ENCODE measurements around the gene EPGN.
"Not testable (repeated sequence)": the region's sequence is repeated elsewhere in the genome, so short reads cannot be mapped to it uniquely, and the experiment has no call there.

The EPGN gene

GRCh38 chr4:74311696-74312313, 3.5 kb downstream of the EPGN start:
- DNase-seq, result no peak

- DNase-seq, result no peak
Measured at GRCh38 chr4:74314329-74314728, 6.1 kb downstream of the EPGN start.

GRCh38 chr4:74314944-74315343, 6.7 kb downstream of the EPGN start:
- DNase-seq, result no peak

GRCh38 chr4:74315376-74315775, 7.1 kb downstream of the EPGN start:
- no peak for DNase-seq

- DNase-seq, result no peak
Measured at GRCh38 chr4:74316397-74316796, 8.1 kb downstream of the EPGN start.

- DNase-seq, result no peak
Measured at GRCh38 chr4:74317616-74318246, 9.5 kb downstream of the EPGN start.

GRCh38 chr4:74318276-74318675, 10.0 kb downstream of the EPGN start:
- DNase-seq, result no peak

GRCh38 chr4:74319470-74319869, 11.2 kb downstream of the EPGN start:
- DNase-seq, result no peak

- peak; percentile 18 for DNase-seq
Measured at GRCh38 chr4:74320559-74321118, 12.4 kb downstream of the EPGN start.

- no peak for DNase-seq
Measured at GRCh38 chr4:74322301-74322700, 14.0 kb downstream of the EPGN start.

GRCh38 chr4:74323663-74324062, 15.4 kb downstream of the EPGN start:
- no peak for DNase-seq

- DNase-seq, result no peak
Measured at GRCh38 chr4:74324262-74324661, 16.0 kb downstream of the EPGN start.

GRCh38 chr4:74325886-74326285, 17.6 kb downstream of the EPGN start:
- DNase-seq, result no peak

- DNase-seq, result no peak
Measured at GRCh38 chr4:74327762-74328161, 19.5 kb downstream of the EPGN start.

- DNase-seq, result no peak
Measured at GRCh38 chr4:74328501-74328900, 20.2 kb downstream of the EPGN start.

- DNase-seq, result no peak
Measured at GRCh38 chr4:74329307-74329706, 21.0 kb downstream of the EPGN start.

- no peak for DNase-seq
Measured at GRCh38 chr4:74330295-74330750, 22.1 kb downstream of the EPGN start.

GRCh38 chr4:74331252-74331651, 23.0 kb downstream of the EPGN start:
- DNase-seq, result no peak

- no peak for DNase-seq
Measured at GRCh38 chr4:74331944-74332343, 23.7 kb downstream of the EPGN start.

GRCh38 chr4:74334636-74335035, 26.4 kb downstream of the EPGN start:
- no peak for DNase-seq

GRCh38 chr4:74335341-74336021, 27.2 kb downstream of the EPGN start:
- DNase-seq, result no peak

GRCh38 chr4:74338792-74339333, 30.6 kb downstream of the EPGN start:
- no peak for DNase-seq

GRCh38 chr4:74339501-74339900, 31.2 kb downstream of the EPGN start:
- DNase-seq, result no peak

GRCh38 chr4:74340421-74340820, 32.2 kb downstream of the EPGN start:
- not testable (repeated sequence) for DNase-seq
